MCF 10A (cell line): ENCODE data around the gene KLHDC1. TPM values are rescaled to one million over a fixed set of nuclear protein-coding genes. Genes with fewer than 3 reads are reported as not detected.

ENCODE experiments used
- BruUV-seq: library from RNA; stranded (reverse); fragments of 400-500 nt; replicated peaks from 2 replicates; lab custom pipeline; 2021; lab: Mats Ljungman, UMichigan
- CTCF ChIA-PET: fragments of 300-600 bp; sonication (Branson Sonifier 250); formaldehyde crosslinking; extraction: SDS; loops from one replicate; lab custom pipeline; 2021; ENCODE audit warnings: antibody characterized with exemption, inconsistent platforms; lab: Yijun Ruan, JAX
- POLR2A ChIA-PET: fragments of 300-600, 350-650 bp; sonication (Branson Sonifier 250); formaldehyde crosslinking; extraction: SDS; loops from one replicate; lab custom pipeline; 2020; ENCODE audit warnings: antibody characterized with exemption, inconsistent platforms; lab: Yijun Ruan, JAX
- DNase-seq: peaks from one replicate; pipeline ENCODE4 v3.0.0-alpha.2; 2018; ENCODE audit not compliant: unreplicated experiment
- H3K27ac Mint-ChIP-seq: one replicate; pipeline ENCODE4 v1.8.0; 2022; ENCODE audit warnings: mild to moderate bottlenecking, low read depth, mixed read lengths; ENCODE audit not compliant: unreplicated experiment
- H3K27me3 Mint-ChIP-seq: one replicate; pipeline ENCODE4 v1.8.0; 2022; ENCODE audit warnings: mixed read lengths; ENCODE audit not compliant: insufficient read depth, unreplicated experiment
- H3K36me3 Mint-ChIP-seq: one replicate; pipeline ENCODE4 v1.8.0; 2022; ENCODE audit warnings: mild to moderate bottlenecking, moderate library complexity, mixed read lengths; ENCODE audit not compliant: insufficient read depth, unreplicated experiment
- H3K4me1 Mint-ChIP-seq: one replicate; pipeline ENCODE4 v1.8.0; 2022; ENCODE audit warnings: mixed read lengths; ENCODE audit not compliant: insufficient read depth, unreplicated experiment
- H3K4me3 Mint-ChIP-seq: one replicate; pipeline ENCODE4 v1.8.0; 2022; ENCODE audit warnings: mild to moderate bottlenecking, moderate library complexity, mixed read lengths; ENCODE audit not compliant: unreplicated experiment
- H3K9me3 Mint-ChIP-seq: one replicate; pipeline ENCODE4 v1.8.0; 2022; ENCODE audit warnings: mixed read lengths; ENCODE audit not compliant: unreplicated experiment
- CTCF ChIP-seq: fragments of 200-600 bp; IDR thresholded peaks from one replicate; pipeline ENCODE4 v1.8.0; 2022; ENCODE audit warnings: antibody characterized with exemption, mild to moderate bottlenecking; ENCODE audit not compliant: unreplicated experiment
- intact Hi-C: fragments of 100-400 bp; cut with micrococcal nuclease; formaldehyde crosslinking; loops from 2 replicates; pipeline ENCODE4 v1.14.1; 2022
- total RNA-seq: library from RNA; stranded (reverse); gene quantifications from 2 replicates; pipeline ENCODE4 v1.2.3, GENCODE V29; 2022

KLHDC1 gene
- total RNA-seq, 1 experiment from 2014 or later, result 0.35 TPM

GRCh38 chr14:49786315-49786714 lies 93.4 kb downstream of the KLHDC1 start:
- ChIA-PET POLR2A (no interaction called here), CTCF (no interaction called here)
- no peaks in the 10 kb centered on the region for H3K4me1 Mint-ChIP-seq
- no peaks in the 10 kb centered on the region for H3K27me3 Mint-ChIP-seq
- intact Hi-C loops, result no loop called here
- H3K4me3 Mint-ChIP-seq, result no peak overlapping the region
- no TSS peak for BruUV-seq
- H3K9me3 Mint-ChIP-seq, result no peaks in the 10 kb centered on the region
- peaks cover 100% of the 10 kb centered on the region for H3K36me3 Mint-ChIP-seq
- no peak for TF ChIP-seq CTCF
- no peak for DNase-seq
- no peak overlapping the region for H3K27ac Mint-ChIP-seq

GRCh38 chr14:49792618-49793017 lies 99.7 kb downstream of the KLHDC1 start:
- H3K27ac Mint-ChIP-seq, result no peak overlapping the region
- TF ChIP-seq CTCF, result no peak
- DNase-seq, result no peak
- H3K9me3 Mint-ChIP-seq, result no peaks in the 10 kb centered on the region
- BruUV-seq, result no TSS peak
- peaks cover 99% of the 10 kb centered on the region for H3K36me3 Mint-ChIP-seq
- intact Hi-C loops, result no loop called here
- CTCF ChIA-PET, result no interaction called here
- POLR2A ChIA-PET, result interaction anchor here (0.6 kb wide), 1 partner anchor 22 kb away, joined by 3 read pairs; no protein-coding TSS in a partner anchor
- H3K27me3 Mint-ChIP-seq, result no peaks in the 10 kb centered on the region
- peaks cover 6% of the 10 kb centered on the region for H3K4me1 Mint-ChIP-seq
- H3K4me3 Mint-ChIP-seq, result no peak overlapping the region

- CTCF ChIA-PET, result interaction anchor here (1.2 kb wide), 1 partner anchor 56 kb away, joined by 3 read pairs; the partner anchor contains the start of gene NEMF
- peaks cover 99% of the 10 kb centered on the region for H3K36me3 Mint-ChIP-seq
- intact Hi-C loops, result no loop called here
These were observed 103.1 kb downstream of the KLHDC1 start for GRCh38 chr14:49796025-49796424.

More at GRCh38 chr14:49796025-49796424, 103.1 kb downstream of the KLHDC1 start:
- BruUV-seq, result no TSS peak
- H3K4me1 Mint-ChIP-seq, result peaks cover 6% of the 10 kb centered on the region
- POLR2A ChIA-PET, result interaction anchor here (0.6 to 1.2 kb wide), 2 partner anchors 9 to 1661 kb away, joined by 3 to 5 read pairs; no protein-coding TSS in a partner anchor
- no peak for TF ChIP-seq CTCF
- H3K9me3 Mint-ChIP-seq, result no peaks in the 10 kb centered on the region
- H3K27ac Mint-ChIP-seq, result no peak overlapping the region
- DNase-seq, result no peak
- no peaks in the 10 kb centered on the region for H3K27me3 Mint-ChIP-seq
- no peak overlapping the region for H3K4me3 Mint-ChIP-seq

Other genes starting within 250 kb of the KLHDC1 start
- 1,499 and 1,837 TPM in 2 replicates for gene RPS29, start 106.7 kb upstream of the KLHDC1 start, total RNA-seq
- 17.0 and 19.8 TPM in 2 replicates for gene LRR1, start 94.2 kb upstream of the KLHDC1 start, total RNA-seq
- 257 and 299 TPM in 2 replicates for gene RPL36AL, start 72.5 kb upstream of the KLHDC1 start, total RNA-seq
- gene MGAT2, start 72.3 kb upstream of the KLHDC1 start, total RNA-seq, result 43.8 and 44.3 TPM in 2 replicates
- gene DNAAF2, start 57.9 kb upstream of the KLHDC1 start, total RNA-seq, result 6.8 and 9.9 TPM in 2 replicates
- gene POLE2, start 4.9 kb upstream of the KLHDC1 start, total RNA-seq, result 1.9 and 3.8 TPM in 2 replicates
- 28.3 and 32.4 TPM in 2 replicates for gene KLHDC2, start 75.0 kb downstream of the KLHDC1 start, total RNA-seq
- 55.0 and 57.7 TPM in 2 replicates for gene NEMF, start 159.7 kb downstream of the KLHDC1 start, total RNA-seq
- 111 and 112 TPM in 2 replicates for gene ARF6, start 200.0 kb downstream of the KLHDC1 start, total RNA-seq